CD14-positive monocyte (primary cell): ENCODE data around the gene EDC4. TPM values are rescaled to one million over a fixed set of nuclear protein-coding genes. Genes with fewer than 3 reads are reported as not detected.

Experiments
- DNase-seq, 3 donors: peaks; one replicate each; pipeline ENCODE4 v3.0.0-alpha.2; 2011 to 2022
- H2AFZ ChIP-seq: 2 replicates; pipeline ENCODE4 v1.6.0; 2012; ENCODE audit warnings: mild to moderate bottlenecking, low read depth, low read length, inconsistent platforms; ENCODE audit not compliant: insufficient read depth, poor library complexity, severe bottlenecking
- H3K27ac ChIP-seq, 2 donors: 1 replicate in 1 of 2; 2 replicates in 1 of 2; pipeline ENCODE4 v1.5.1; 2012 to 2013; ENCODE audit warnings: low read length in 2 of 2, control low read depth in 1 of 2, inconsistent platforms in 1 of 2, low read depth in 1 of 2, mild to moderate bottlenecking in 1 of 2
- H3K27me3 ChIP-seq, 2 donors: one replicate each; pipeline versions ENCODE4 v1.6.0 to v1.6.1; 2011 to 2013; ENCODE audit warnings: low read length in 2 of 2; ENCODE audit not compliant: control insufficient read depth in 2 of 2, insufficient read depth in 2 of 2
- H3K36me3 ChIP-seq, 2 donors: replicated peaks in 1 of 2; 1 replicate in 1 of 2; 2 replicates in 1 of 2; pipeline versions ENCODE4 v1.5.1 to v1.6.1; 2012 to 2013; ENCODE audit warnings: low read length in 2 of 2, control low read depth in 1 of 2, inconsistent platforms in 1 of 2, mild to moderate bottlenecking in 1 of 2; ENCODE audit not compliant: insufficient read depth in 2 of 2, control insufficient read depth in 1 of 2
- H3K4me1 ChIP-seq, 2 donors: 1 replicate in 1 of 2; 2 replicates in 1 of 2; pipeline versions ENCODE4 v1.5.1 to v1.6.1; 2012 to 2013; ENCODE audit warnings: low read length in 2 of 2, control low read depth in 1 of 2, inconsistent platforms in 1 of 2, mild to moderate bottlenecking in 1 of 2, moderate library complexity in 1 of 2; ENCODE audit not compliant: insufficient read depth in 2 of 2, control insufficient read depth in 1 of 2
- H3K4me2 ChIP-seq: replicated peaks from 2 replicates; pipeline ENCODE3; 2012; ENCODE audit warnings: low read length, moderate library complexity, mild to moderate bottlenecking; ENCODE audit not compliant: poor library complexity, severe bottlenecking; ENCODE audit errors: extremely low read depth
- H3K4me3 ChIP-seq, 3 experiments: fragments of 200-600 bp in 1 of 3; sonication (generic) in 1 of 3; replicated peaks in 1 of 3; 1 replicate in 2 of 3; 2 replicates in 1 of 3; pipeline ENCODE4 v1.5.1; 2011 to 2013; ENCODE audit warnings: low read length in 3 of 3, mild to moderate bottlenecking in 3 of 3, control low read depth in 2 of 3, low read depth in 2 of 3, inconsistent platforms in 1 of 3, moderate library complexity in 1 of 3
- H3K79me2 ChIP-seq: 2 replicates; pipeline ENCODE4 v1.6.0; 2012; ENCODE audit warnings: mild to moderate bottlenecking, control low read depth, inconsistent platforms, low read length, moderate library complexity; ENCODE audit not compliant: insufficient read depth
- H3K9ac ChIP-seq: 2 replicates; pipeline ENCODE4 v1.6.0; 2017; ENCODE audit warnings: low read length, mild to moderate bottlenecking; ENCODE audit not compliant: insufficient read depth, poor library complexity, severe bottlenecking
- H3K9me3 ChIP-seq, 2 donors: replicated peaks in 1 of 2; 1 replicate in 1 of 2; 2 replicates in 1 of 2; pipeline versions ENCODE4 v1.5.1 to v1.6.1; 2012 to 2013; ENCODE audit warnings: low read length in 2 of 2, control low read depth in 1 of 2; ENCODE audit not compliant: control insufficient read depth in 1 of 2, insufficient read depth in 1 of 2
- H4K20me1 ChIP-seq: 2 replicates; pipeline ENCODE4 v1.6.0; 2012; ENCODE audit warnings: mild to moderate bottlenecking, low read length, control low read depth, moderate library complexity; ENCODE audit not compliant: insufficient read depth
- H3K27ac Mint-ChIP-seq, 7 donors: one replicate each; pipeline ENCODE4 v1.8.0; 2020; ENCODE audit warnings: mild to moderate bottlenecking in 7 of 7, mixed read lengths in 7 of 7, moderate library complexity in 6 of 7, inconsistent platforms in 2 of 7
- H3K27me3 Mint-ChIP-seq, 3 donors: one replicate each; pipeline ENCODE4 v1.8.0; 2021 to 2022; ENCODE audit warnings: low read depth in 3 of 3, mild to moderate bottlenecking in 3 of 3, mixed read lengths in 3 of 3, moderate library complexity in 3 of 3, inconsistent platforms in 1 of 3
- H3K36me3 Mint-ChIP-seq, 2 donors: one replicate each; pipeline ENCODE4 v1.8.0; 2020; ENCODE audit warnings: mixed read lengths in 2 of 2, inconsistent platforms in 1 of 2, mild to moderate bottlenecking in 1 of 2
- H3K4me1 Mint-ChIP-seq: one replicate; pipeline ENCODE4 v1.8.0; 2020; ENCODE audit warnings: mild to moderate bottlenecking, mixed read lengths
- H3K4me3 Mint-ChIP-seq, 2 donors: one replicate each; pipeline ENCODE4 v1.8.0; 2020; ENCODE audit warnings: mild to moderate bottlenecking in 2 of 2, mixed read lengths in 2 of 2, moderate library complexity in 1 of 2
- H3K9me3 Mint-ChIP-seq, 7 donors: one replicate each; pipeline ENCODE4 v1.8.0; 2020 to 2022; ENCODE audit warnings: mixed read lengths in 7 of 7, mild to moderate bottlenecking in 6 of 7, moderate library complexity in 6 of 7, inconsistent platforms in 2 of 7
- CTCF ChIP-seq: fragments of 200-600 bp; IDR thresholded peaks from one replicate; pipeline ENCODE4 v1.8.0; 2022; ENCODE audit warnings: antibody characterized with exemption, mild to moderate bottlenecking
- WGBS: methylation state at CpG from one replicate; pipeline ENCODE4 v1.1.5; 2013; ENCODE audit warnings: missing lambda C conversion rate; ENCODE audit not compliant: insufficient coverage; 5-methylcytosine and 5-hydroxymethylcytosine counted together
- intact Hi-C, 2 donors: fragments of 100-400 bp; cut with micrococcal nuclease; formaldehyde crosslinking; loops; one replicate each; pipeline versions ENCODE4 v1.15.0 to v1.15.1; 2023
- polyA plus RNA-seq, 3 donors: library from polyadenylated mRNA; depleted of rRNA in 1 of 3; unstranded in 2 of 3; stranded (reverse) in 1 of 3; fragments of 300-500 nt in 2 of 3; fragments of >200 nt in 1 of 3; fragmentation: Illumina TruSeq in 2 of 3; gene quantifications; 1 replicate in 2 of 3; 2 replicates in 1 of 3; pipeline ENCODE4 v1.2.3, GENCODE V29; 2012 to 2021

Gene EDC4
- polyA plus RNA-seq, 3 donors = 13.7 to 84.9 (median 18.2) TPM

- Histone ChIP-seq H3K4me2 (peak overlapping the region; percentile 98), H3K4me3 (peak overlapping the region; percentile 51 to 85 (median 66)), H3K36me3 (no peaks in the 10 kb centered on the region), H2AFZ (peak overlapping the region; percentile 91), H4K20me1 (peaks cover 39% of the 10 kb centered on the region), H3K27ac (peak overlapping the region; percentile 37 to 85), H3K27me3 (no peaks in the 10 kb centered on the region), H3K79me2 (peaks cover 49% of the 10 kb centered on the region), H3K9ac (peak overlapping the region; percentile 66), H3K4me1 (peaks cover 52 to 60% of the 10 kb centered on the region in 2 donors), H3K9me3 (no peaks in the 10 kb centered on the region)
- Mint-ChIP-seq H3K27me3 (peaks cover 0 to 1% (median 0%) of the 10 kb centered on the region in 3 donors), H3K4me1 (peaks cover 50% of the 10 kb centered on the region), H3K36me3 (peaks cover 4 to 5% of the 10 kb centered on the region in 2 donors), H3K9me3 (peaks cover 0 to 3% (median 0%) of the 10 kb centered on the region in 7 donors), H3K4me3 (peak overlapping the region; percentile 94 to 96), H3K27ac (peak overlapping the region in 6 of 7 donors; percentile 63 to 93 (median 86))
- WGBS = 30% methylated on average over 11 of the region's 11 CpGs
- no peak for TF ChIP-seq CTCF
- intact Hi-C loops = loop anchor here (2.0 to 10.0 kb wide), 2 partner anchors 29 to 179 kb away; partner anchors contain the start of genes ACD (in 1 of the 2), C16orf86 (in 1 of the 2), EDC4 (in 1 of the 2) and ENKD1 (in 1 of the 2)
- no peak for DNase-seq
Observed at GRCh38 chr16:67843343-67843765, 29.5 kb upstream of the EDC4 start.

DNA sequence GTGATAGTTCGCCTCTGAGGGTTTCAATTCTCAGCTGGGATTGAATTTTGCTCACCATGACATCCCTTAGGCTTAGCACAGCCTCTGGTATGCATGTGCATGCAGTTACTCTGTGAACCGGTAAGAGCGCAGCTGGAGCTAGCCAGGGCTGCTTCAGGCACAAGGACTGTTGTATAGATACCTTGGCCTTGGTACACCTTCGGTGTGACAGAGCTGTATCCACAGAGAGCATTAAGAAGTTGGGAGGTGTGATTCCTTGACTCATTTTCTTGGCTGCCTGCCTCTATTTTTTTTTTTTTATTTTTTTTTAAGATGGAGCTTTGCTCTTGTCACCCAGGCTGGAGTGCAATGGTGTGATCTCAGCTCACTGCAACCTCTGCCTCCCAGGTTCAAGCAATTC is 28.4 kb upstream of the EDC4 start:
- Mint-ChIP-seq H3K27me3 (peaks cover 0 to 1% (median 1%) of the 10 kb centered on the region in 3 donors), H3K4me1 (peaks cover 52% of the 10 kb centered on the region), H3K27ac (peak overlapping the region in 1 of 7 donors; percentile 35), H3K4me3 (no peak overlapping the region), H3K9me3 (peaks cover 0 to 3% (median 0%) of the 10 kb centered on the region in 7 donors), H3K36me3 (peaks cover 4 to 5% of the 10 kb centered on the region in 2 donors)
- Histone ChIP-seq H3K9ac (no peak overlapping the region), H3K27ac (no peak overlapping the region), H3K79me2 (peaks cover 61% of the 10 kb centered on the region), H4K20me1 (peaks cover 47% of the 10 kb centered on the region), H3K27me3 (no peaks in the 10 kb centered on the region), H3K4me3 (peak overlapping the region in 1 of 3 experiments; percentile 23), H3K4me1 (peaks cover 52 to 63% of the 10 kb centered on the region in 2 donors), H3K4me2 (peak overlapping the region; percentile 98), H3K9me3 (no peaks in the 10 kb centered on the region), H2AFZ (no peak overlapping the region), H3K36me3 (no peaks in the 10 kb centered on the region)
- WGBS = 97% methylated on average over 4 of the region's 4 CpGs
- TF ChIP-seq CTCF = no peak
- DNase-seq = no peak
- intact Hi-C loops = loop anchor here in 1 of 2 donors (10.0 kb wide), 1 partner anchor 180 kb away; the partner anchor contains the start of genes ACD, C16orf86, ENKD1 and PARD6A
